ENCODE measurements around the gene CFAP73. TPM values are rescaled to one million over a fixed set of nuclear protein-coding genes. Genes with fewer than 3 reads are reported as not detected.

CFAP73 gene
- total RNA-seq, 2 donors from 2014 or later, result 0.99 TPM; not detected in 1

DNA sequence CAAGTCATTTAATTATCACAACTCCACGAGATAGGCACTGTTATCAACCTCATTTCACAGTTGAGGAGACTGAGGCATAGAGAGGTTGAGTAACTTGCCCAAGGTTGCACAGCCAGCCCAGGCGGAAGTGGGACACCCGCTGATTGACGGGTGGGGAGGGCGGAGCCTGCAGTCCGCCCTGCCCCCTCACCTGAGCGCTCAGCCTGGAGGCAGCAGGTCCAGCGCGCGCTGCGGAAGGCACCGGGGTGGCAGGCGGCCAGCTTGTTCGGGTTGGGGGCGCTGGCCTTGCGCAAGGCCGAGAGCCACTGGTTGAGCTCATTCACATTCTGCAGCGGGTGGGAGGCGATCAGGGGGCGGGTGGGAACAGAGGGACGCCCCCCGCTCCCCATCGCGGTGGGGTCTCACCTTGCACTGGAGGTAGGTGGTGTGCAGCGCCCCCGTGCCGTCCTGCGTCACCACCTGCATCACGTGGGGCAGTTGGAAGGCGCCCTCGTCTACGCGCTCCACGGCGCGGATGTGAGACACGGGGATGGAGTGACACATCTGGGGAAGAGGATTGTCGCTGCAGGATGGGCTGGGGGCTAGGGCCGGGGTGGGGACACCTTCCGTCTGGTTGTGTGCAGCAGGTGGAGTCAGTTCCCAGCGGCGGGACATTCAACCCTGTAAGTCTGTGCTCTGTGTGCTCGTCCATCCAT is 45.6 kb upstream of the CFAP73 start:
- Histone ChIP-seq H3K4me3 (no peak overlapping the region), H3K36me3 (replicated peaks in 1 of 2; ENCODE audit: insufficient read depth in 1 of 2, low read depth in 2 of 2) (no peaks in the 10 kb centered on the region), H3K27ac (no peak overlapping the region), H3K27me3 (no peaks in the 10 kb centered on the region), H3K9me3 (no peaks in the 10 kb centered on the region), H3K4me1 (peaks cover 8% of the 10 kb centered on the region)
- DNase-seq (peak; percentile 50 to 75 (median 61)), ATAC-seq (peak; percentile 63)
- TF ChIP-seq, protein P1, sequence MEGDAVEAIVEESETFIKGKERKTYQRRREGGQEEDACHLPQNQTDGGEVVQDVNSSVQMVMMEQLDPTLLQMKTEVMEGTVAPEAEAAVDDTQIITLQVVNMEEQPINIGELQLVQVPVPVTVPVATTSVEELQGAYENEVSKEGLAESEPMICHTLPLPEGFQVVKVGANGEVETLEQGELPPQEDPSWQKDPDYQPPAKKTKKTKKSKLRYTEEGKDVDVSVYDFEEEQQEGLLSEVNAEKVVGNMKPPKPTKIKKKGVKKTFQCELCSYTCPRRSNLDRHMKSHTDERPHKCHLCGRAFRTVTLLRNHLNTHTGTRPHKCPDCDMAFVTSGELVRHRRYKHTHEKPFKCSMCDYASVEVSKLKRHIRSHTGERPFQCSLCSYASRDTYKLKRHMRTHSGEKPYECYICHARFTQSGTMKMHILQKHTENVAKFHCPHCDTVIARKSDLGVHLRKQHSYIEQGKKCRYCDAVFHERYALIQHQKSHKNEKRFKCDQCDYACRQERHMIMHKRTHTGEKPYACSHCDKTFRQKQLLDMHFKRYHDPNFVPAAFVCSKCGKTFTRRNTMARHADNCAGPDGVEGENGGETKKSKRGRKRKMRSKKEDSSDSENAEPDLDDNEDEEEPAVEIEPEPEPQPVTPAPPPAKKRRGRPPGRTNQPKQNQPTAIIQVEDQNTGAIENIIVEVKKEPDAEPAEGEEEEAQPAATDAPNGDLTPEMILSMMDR (IDR thresholded peaks at IDR 0.05), result no peak
- no peak for TF ChIP-seq POLR2A (IDR thresholded peaks at IDR 0.05)
- intact Hi-C loops (cut with DNase I), result no loop called here
- WGBS, 2 donors, result 4 to 20% methylated on average over 22 to 37 of the region's 43 CpGs

GRCh38 chr12:113104953-113105510 is 44.5 kb upstream of the CFAP73 start:
- Histone ChIP-seq H3K4me1 (peaks cover 7% of the 10 kb centered on the region), H3K27ac (no peak overlapping the region), H3K27me3 (no peaks in the 10 kb centered on the region), H3K4me3 (no peak overlapping the region), H3K9me3 (no peaks in the 10 kb centered on the region), H3K36me3 (replicated peaks in 1 of 2; ENCODE audit: insufficient read depth in 1 of 2, low read depth in 2 of 2) (no peaks in the 10 kb centered on the region)
- ATAC-seq, result no peak
- WGBS, 2 donors, result 74% methylated on average over 13 of the region's 13 CpGs
- intact Hi-C loops (cut with DNase I), result no loop called here
- no peak for DNase-seq
- TF ChIP-seq, protein P1 (IDR thresholded peaks at IDR 0.05), result no peak
- TF ChIP-seq POLR2A (IDR thresholded peaks at IDR 0.05), result no peak

- ATAC-seq, result no peak
- Histone ChIP-seq H3K27ac (no peak overlapping the region), H3K27me3 (no peaks in the 10 kb centered on the region), H3K4me3 (no peak overlapping the region), H3K4me1 (peaks cover 7% of the 10 kb centered on the region), H3K36me3 (replicated peaks in 1 of 2; ENCODE audit: insufficient read depth in 1 of 2, low read depth in 2 of 2) (no peaks in the 10 kb centered on the region), H3K9me3 (no peaks in the 10 kb centered on the region)
- no peak for DNase-seq
- TF ChIP-seq POLR2A (IDR thresholded peaks at IDR 0.05), result no peak
- TF ChIP-seq, protein P1 (IDR thresholded peaks at IDR 0.05), result no peak
- WGBS, 2 donors, result 88 to 91% methylated on average over 12 to 14 of the region's 15 CpGs
- intact Hi-C loops (cut with DNase I), result no loop called here
Observed at GRCh38 chr12:113105606-113106271, 43.8 kb upstream of the CFAP73 start.

GRCh38 chr12:113106361-113106760 is 43.2 kb upstream of the CFAP73 start:
- TF ChIP-seq POLR2A (IDR thresholded peaks at IDR 0.05), result no peak
- TF ChIP-seq, protein P1 (IDR thresholded peaks at IDR 0.05), result no peak
- DNase-seq (no peak), ATAC-seq (no peak)
- H3K27me3 ChIP-seq, result no peaks in the 10 kb centered on the region
- H3K4me3 ChIP-seq, result no peak overlapping the region
- intact Hi-C loops (cut with DNase I), result no loop called here
- no peaks in the 10 kb centered on the region for H3K36me3 ChIP-seq (replicated peaks in 1 of 2; ENCODE audit: insufficient read depth in 1 of 2, low read depth in 2 of 2)
- H3K4me1 ChIP-seq, result peaks cover 7% of the 10 kb centered on the region
- H3K9me3 ChIP-seq, result no peaks in the 10 kb centered on the region
- WGBS, 2 donors, result 60 to 77% methylated on average over 1 of the region's 1 CpG
- no peak overlapping the region for H3K27ac ChIP-seq

Measured in body of pancreas (tissue), 4 donors.